Right atrium auricular region (tissue), 2 donors: ENCODE data around the gene CYP2S1. TPM values are rescaled to one million over a fixed set of nuclear protein-coding genes. Genes with fewer than 3 reads are reported as not detected.
A peak's percentile ranks its signal among the peaks of the same experiment; 100 is the strongest.

Experiments
- DNase-seq: peaks from one replicate; pipeline ENCODE4 v3.0.0-alpha.2; 2019; ENCODE audit warnings: low spot score
- H3K27ac ChIP-seq, 2 donors: fragments of 200-600 bp; sonication (generic); 1 replicate in 1 of 2; 2 replicates in 1 of 2; pipeline ENCODE4 v1.5.1; 2016 to 2019
- H3K27me3 ChIP-seq, 2 donors: fragments of 200-600 bp; sonication (generic); one replicate each; pipeline versions ENCODE4 v1.5.1 to v1.6.0; 2017 to 2019
- H3K36me3 ChIP-seq: fragments of 200-600 bp; sonication (generic); one replicate; pipeline ENCODE4 v1.5.1; 2016
- H3K4me1 ChIP-seq, 2 donors: fragments of 200-600 bp; sonication (generic); one replicate each; pipeline versions ENCODE4 v1.5.1 to v1.6.0; 2017 to 2019
- H3K4me3 ChIP-seq, 2 donors: fragments of 200-600 bp; sonication (generic); 1 replicate in 1 of 2; 2 replicates in 1 of 2; pipeline ENCODE4 v1.5.1; 2017 to 2019; ENCODE audit warnings: mild to moderate bottlenecking in 1 of 2, moderate library complexity in 1 of 2
- H3K9me3 ChIP-seq, 2 donors: fragments of 200-600 bp; sonication (generic); one replicate each; pipeline ENCODE4 v1.5.1; 2019
- CTCF ChIP-seq, 2 donors: fragments of 200-600 bp; sonication (generic); IDR thresholded peaks; one replicate each; pipeline ENCODE4 v1.5.1; 2019; ENCODE audit warnings: antibody characterized with exemption in 2 of 2
- total RNA-seq, 2 donors: library from RNA; depleted of rRNA; stranded (reverse); fragments of >200 nt; gene quantifications; one replicate each; pipeline ENCODE4 v1.1.0, GENCODE V29; 2016

The CYP2S1 gene
- total RNA-seq, 2 donors from 2014 or later: 0.59 to 1.6 TPM

- H3K27me3 ChIP-seq: no peaks in the 10 kb centered on the region
- H3K27ac ChIP-seq: peak overlapping the region; percentile 93 to 99
- DNase-seq: no peak
- no peak for TF ChIP-seq CTCF (IDR thresholded peaks at IDR 0.05)
- no peak overlapping the region for H3K4me3 ChIP-seq
- no peaks in the 10 kb centered on the region for H3K9me3 ChIP-seq
- peaks cover 0 to 45% of the 10 kb centered on the region in 2 donors for H3K4me1 ChIP-seq
- H3K36me3 ChIP-seq: peaks cover 10% of the 10 kb centered on the region
Measured at GRCh38 chr19:41221514-41222205, 28.6 kb downstream of the CYP2S1 start.

GRCh38 chr19:41222240-41222639 is 29.2 kb downstream of the CYP2S1 start:
- no peak for DNase-seq
- H3K27me3 ChIP-seq: no peaks in the 10 kb centered on the region
- TF ChIP-seq CTCF (IDR thresholded peaks at IDR 0.05): no peak
- H3K4me3 ChIP-seq: no peak overlapping the region
- no peaks in the 10 kb centered on the region for H3K9me3 ChIP-seq
- peaks cover 0 to 50% of the 10 kb centered on the region in 2 donors for H3K4me1 ChIP-seq
- H3K27ac ChIP-seq: peak overlapping the region; percentile 93 to 99
- H3K36me3 ChIP-seq: peaks cover 10% of the 10 kb centered on the region

- H3K27me3 ChIP-seq: no peaks in the 10 kb centered on the region
- peaks cover 10% of the 10 kb centered on the region for H3K36me3 ChIP-seq
- DNase-seq: no peak
- H3K4me3 ChIP-seq: peak overlapping the region in 1 of 2 donors; percentile 21
- H3K9me3 ChIP-seq: no peaks in the 10 kb centered on the region
- TF ChIP-seq CTCF (IDR thresholded peaks at IDR 0.05): no peak
- H3K4me1 ChIP-seq: peaks cover 0 to 41% of the 10 kb centered on the region in 2 donors
- H3K27ac ChIP-seq: peak overlapping the region; percentile 90 to 92
Measured at GRCh38 chr19:41223431-41224234, 30.6 kb downstream of the CYP2S1 start.

GRCh38 chr19:41224632-41225031 is 31.6 kb downstream of the CYP2S1 start:
- Histone ChIP-seq H3K4me1 (peaks cover 0 to 41% of the 10 kb centered on the region in 2 donors), H3K9me3 (no peaks in the 10 kb centered on the region), H3K27ac (peak overlapping the region; percentile 90 to 92), H3K36me3 (peaks cover 10% of the 10 kb centered on the region), H3K27me3 (no peaks in the 10 kb centered on the region), H3K4me3 (no peak overlapping the region)
- TF ChIP-seq CTCF (IDR thresholded peaks at IDR 0.05): no peak
- no peak for DNase-seq

- H3K36me3 ChIP-seq: peaks cover 10% of the 10 kb centered on the region
- no peak for TF ChIP-seq CTCF (IDR thresholded peaks at IDR 0.05)
- H3K27me3 ChIP-seq: no peaks in the 10 kb centered on the region
- H3K27ac ChIP-seq: peak overlapping the region; percentile 90 to 92
- H3K4me1 ChIP-seq: peaks cover 0 to 37% of the 10 kb centered on the region in 2 donors
- peak; percentile 93 for DNase-seq
- H3K4me3 ChIP-seq: peak overlapping the region; percentile 34 to 56
- H3K9me3 ChIP-seq: no peaks in the 10 kb centered on the region
Measured at GRCh38 chr19:41225238-41226052, 32.4 kb downstream of the CYP2S1 start.
